ENCODE data around the gene C4BPA. TPM values are rescaled to one million over a fixed set of nuclear protein-coding genes. Genes with fewer than 3 reads are reported as not detected.

C4BPA gene
- total RNA-seq, 1 experiment from 2014 or later = not detected

GRCh38 chr1:207054491-207054890, 49.5 kb upstream of the C4BPA start:
- Mint-ChIP-seq H3K27me3 (ENCODE audit: low read depth) (peaks cover 1% of the 10 kb centered on the region), H3K36me3 (ENCODE audit: insufficient read depth in 1 of 3, low read depth in 3 of 3) (peaks cover 2 to 5% (median 4%) of the 10 kb centered on the region in 3 experiments; a peak in 5 of 7 replicates), H3K4me1 (peaks cover 25 to 28% of the 10 kb centered on the region in 2 experiments), H3K9me3 (no peaks in the 10 kb centered on the region; a peak in 1 of 5 replicates), H3K4me3 (peak overlapping the region; percentile 99 to 100; a peak in 1 of 5 replicates), H3K27ac (no peak overlapping the region)
- H3K79me1 ChIP-seq (ENCODE audit: insufficient read depth, low read depth, low read length, poor library complexity, severe bottlenecking) = no peaks in the 10 kb centered on the region
- H3K18ac ChIP-seq (ENCODE audit: insufficient read length, low read depth, low read length) = no peak overlapping the region
- no peak overlapping the region for H2AFZ ChIP-seq (ENCODE audit: low read length)
- H2AK5ac ChIP-seq (ENCODE audit: insufficient read length, low read length) = no peak overlapping the region
- H3K4me1 ChIP-seq (ENCODE audit: insufficient read depth, low read length) = peaks cover 3% of the 10 kb centered on the region; the same call in 1 of the 2 replicates
- no peaks in the 10 kb centered on the region for H4K20me1 ChIP-seq (ENCODE audit: control insufficient read depth, insufficient read depth, insufficient read length)
- TF ChIP-seq, protein P1, sequence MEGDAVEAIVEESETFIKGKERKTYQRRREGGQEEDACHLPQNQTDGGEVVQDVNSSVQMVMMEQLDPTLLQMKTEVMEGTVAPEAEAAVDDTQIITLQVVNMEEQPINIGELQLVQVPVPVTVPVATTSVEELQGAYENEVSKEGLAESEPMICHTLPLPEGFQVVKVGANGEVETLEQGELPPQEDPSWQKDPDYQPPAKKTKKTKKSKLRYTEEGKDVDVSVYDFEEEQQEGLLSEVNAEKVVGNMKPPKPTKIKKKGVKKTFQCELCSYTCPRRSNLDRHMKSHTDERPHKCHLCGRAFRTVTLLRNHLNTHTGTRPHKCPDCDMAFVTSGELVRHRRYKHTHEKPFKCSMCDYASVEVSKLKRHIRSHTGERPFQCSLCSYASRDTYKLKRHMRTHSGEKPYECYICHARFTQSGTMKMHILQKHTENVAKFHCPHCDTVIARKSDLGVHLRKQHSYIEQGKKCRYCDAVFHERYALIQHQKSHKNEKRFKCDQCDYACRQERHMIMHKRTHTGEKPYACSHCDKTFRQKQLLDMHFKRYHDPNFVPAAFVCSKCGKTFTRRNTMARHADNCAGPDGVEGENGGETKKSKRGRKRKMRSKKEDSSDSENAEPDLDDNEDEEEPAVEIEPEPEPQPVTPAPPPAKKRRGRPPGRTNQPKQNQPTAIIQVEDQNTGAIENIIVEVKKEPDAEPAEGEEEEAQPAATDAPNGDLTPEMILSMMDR (conservative IDR thresholded peaks at IDR 0.05) = no peak
- no peak overlapping the region for H3K56ac ChIP-seq (ENCODE audit: insufficient read length, low read depth, low read length)
- peaks cover 11% of the 10 kb centered on the region for H3K23me2 ChIP-seq (ENCODE audit: insufficient read length, low read depth, low read length, poor library complexity, severe bottlenecking)
- WGBS (ENCODE audit: extremely low coverage, insufficient read length, low lambda C conversion rate) = no CpG with 5 or more reads among the region's 2 CpGs
- no peak overlapping the region for H3K27ac ChIP-seq (ENCODE audit: insufficient read length, low read depth, low read length)
- no peak overlapping the region for H4K8ac ChIP-seq (replicated peaks; ENCODE audit: insufficient read length, low read depth, low read length)
- H3K9ac ChIP-seq (ENCODE audit: extremely low read depth, insufficient read length, low read length) = no peak overlapping the region
- no peak overlapping the region for H2BK12ac ChIP-seq (ENCODE audit: insufficient read length, low read depth, low read length)
- H4K91ac ChIP-seq (ENCODE audit: insufficient read length, low read depth, low read length) = no peak overlapping the region
- H2BK5ac ChIP-seq (ENCODE audit: insufficient read length, low read length) = no peak overlapping the region
- no peak overlapping the region for H3K4me2 ChIP-seq (ENCODE audit: insufficient read depth, insufficient read length, low read length)
- no peak overlapping the region for H2BK120ac ChIP-seq (ENCODE audit: low read depth, low read length, poor library complexity, severe bottlenecking)
- no peaks in the 10 kb centered on the region for H3K27me3 ChIP-seq (ENCODE audit: insufficient read depth, low read length)
- no peak overlapping the region for H4K5ac ChIP-seq (ENCODE audit: insufficient read length, low read depth, low read length)
- no peak overlapping the region for H2BK15ac ChIP-seq (ENCODE audit: low read depth, low read length)
- H3K4ac ChIP-seq (ENCODE audit: low read depth, low read length) = no peak overlapping the region
- H2BK20ac ChIP-seq (ENCODE audit: low read depth, low read length, poor library complexity, severe bottlenecking) = no peak overlapping the region
- no peak for DNase-seq
- no peak overlapping the region for H3K14ac ChIP-seq (ENCODE audit: insufficient read depth, low read length)
- H3K79me2 ChIP-seq (ENCODE audit: insufficient read depth, low read length) = peaks cover 1% of the 10 kb centered on the region; the same call in 1 of the 2 replicates
- no peak overlapping the region for H3K23ac ChIP-seq (ENCODE audit: insufficient read length, low read depth, low read length)
- H3T11ph ChIP-seq (ENCODE audit: low read length) = no peak overlapping the region
- H3K9me3 ChIP-seq (ENCODE audit: control insufficient read depth, low read depth, low read length) = no peaks in the 10 kb centered on the region

Measured in H9 (cell line).